SK-N-SH (cell line): ENCODE data around the gene STRIP2. TPM values are rescaled to one million over a fixed set of nuclear protein-coding genes. Genes with fewer than 3 reads are reported as not detected.

Source experiments
- CTCF ChIA-PET: fragments of 300-600, 350-600 bp; formaldehyde crosslinking; extraction: SDS; loops from one replicate; lab custom pipeline; 2021; lab: Yijun Ruan, JAX
- POLR2A ChIA-PET: fragments of 350-600 bp; sonication (Branson Sonifier 250); formaldehyde crosslinking; extraction: SDS; loops from one replicate; lab custom pipeline; 2020; ENCODE audit warnings: antibody characterized with exemption, inconsistent platforms; lab: Yijun Ruan, JAX
- DNase-seq: peaks from one replicate; pipeline ENCODE4 v3.0.0; 2012
- H2AFZ ChIP-seq: fragments of 200-600 bp; sonication (generic); 2 replicates; pipeline ENCODE4 v1.8.1; 2016; ENCODE audit warnings: antibody characterized with exemption, mild to moderate bottlenecking, low read depth
- H3F3A ChIP-seq: fragments of 200-600 bp; sonication (generic); replicated peaks from 2 replicates; pipeline ENCODE3; 2016; ENCODE audit warnings: antibody characterized with exemption, mild to moderate bottlenecking; ENCODE audit not compliant: insufficient read depth
- H3K27ac ChIP-seq, 2 experiments: fragments of 200-500 bp in 1 of 2; fragments of 200-600 bp in 1 of 2; sonication (Bioruptor generic) in 1 of 2; sonication (generic), shearing (Covaris generic) in 1 of 2; 2 replicates each; pipeline versions ENCODE4 v1.5.1 to v1.6.1; 2014 to 2016; ENCODE audit warnings: low read depth in 2 of 2, inconsistent platforms in 1 of 2, low read length in 1 of 2, mild to moderate bottlenecking in 1 of 2, mixed read lengths in 1 of 2
- H3K27me3 ChIP-seq: fragments of 200-600 bp; sonication (generic), shearing (Covaris generic); 2 replicates; pipeline ENCODE4 v1.6.1; 2016; ENCODE audit warnings: mixed run types; ENCODE audit not compliant: insufficient read depth
- H3K36me3 ChIP-seq, 2 experiments: fragments of 200-500 bp in 1 of 2; fragments of 200-600 bp in 1 of 2; sonication (Bioruptor generic) in 1 of 2; sonication (generic) in 1 of 2; replicated peaks in 1 of 2; 2 replicates each; pipeline versions ENCODE3 to v1.5.1; 2014 to 2016; ENCODE audit warnings: low read length in 1 of 2, mild to moderate bottlenecking in 1 of 2; ENCODE audit not compliant: insufficient read depth in 2 of 2, control insufficient read depth in 1 of 2
- H3K4me1 ChIP-seq, 2 experiments: fragments of 200-500 bp in 1 of 2; fragments of 200-600 bp in 1 of 2; sonication (Bioruptor generic) in 1 of 2; sonication (generic), shearing (Covaris generic) in 1 of 2; 2 replicates each; pipeline versions ENCODE4 v1.5.1 to v1.6.1; 2014 to 2016; ENCODE audit warnings: low read depth in 1 of 2, low read length in 1 of 2, mixed run types in 1 of 2; ENCODE audit not compliant: insufficient read depth in 2 of 2, control insufficient read depth in 1 of 2
- H3K4me2 ChIP-seq: fragments of 200-600 bp; sonication (generic), shearing (Covaris generic); 2 replicates; pipeline ENCODE4 v1.6.1; 2017; ENCODE audit warnings: mixed run types
- H3K4me3 ChIP-seq, 2 experiments: fragments of 200-500 bp in 1 of 2; fragments of 200-600 bp in 1 of 2; sonication (Bioruptor generic) in 1 of 2; sonication (generic), shearing (Covaris generic) in 1 of 2; 2 replicates each; pipeline versions ENCODE4 v1.5.1 to v1.8.1; 2014 to 2016; ENCODE audit warnings: low read depth in 2 of 2, inconsistent platforms in 1 of 2, low read length in 1 of 2, mild to moderate bottlenecking in 1 of 2, mixed read lengths in 1 of 2, moderate library complexity in 1 of 2
- H3K79me2 ChIP-seq: fragments of 200-600 bp; sonication (generic); 2 replicates; pipeline ENCODE4 v1.8.1; 2017; ENCODE audit warnings: mild to moderate bottlenecking; ENCODE audit not compliant: insufficient read depth
- H3K9ac ChIP-seq: fragments of 200-600 bp; sonication (generic); 2 replicates; pipeline ENCODE4 v1.6.1; 2017; ENCODE audit warnings: mixed run types
- H3K9me2 ChIP-seq: fragments of 200-600 bp; sonication (generic); 2 replicates; pipeline ENCODE4 v1.6.1; 2017; ENCODE audit warnings: mixed run types
- H3K9me3 ChIP-seq: fragments of 200-600 bp; sonication (generic); 2 replicates; pipeline ENCODE4 v1.6.1; 2017; ENCODE audit warnings: mixed run types, mild to moderate bottlenecking, moderate library complexity
- H4K20me1 ChIP-seq: fragments of 200-600 bp; sonication (generic); 2 replicates; pipeline ENCODE4 v1.6.1; 2017; ENCODE audit warnings: mild to moderate bottlenecking, mixed run types; ENCODE audit not compliant: insufficient read depth
- EZH2phosphoT487 ChIP-seq: fragments of 200-600 bp; sonication (generic); IDR thresholded peaks from 2 replicates; pipeline ENCODE4 v1.6.1; 2017; ENCODE audit warnings: low read depth, mixed run types, mild to moderate bottlenecking, antibody characterized with exemption, moderate library complexity, borderline replicate concordance
- FOXJ3 ChIP-seq: sonication (generic); formaldehyde crosslinking; IDR thresholded peaks from 2 replicates; pipeline ENCODE4 v1.5.1; 2020; ENCODE audit warnings: mild to moderate bottlenecking, missing genetic modification reagents
- GABPA ChIP-seq: IDR thresholded peaks from 2 replicates; pipeline ENCODE4 v1.4.0; 2012; ENCODE audit warnings: low read depth, mild to moderate bottlenecking
- GATA2 ChIP-seq: sonication (generic); formaldehyde crosslinking; IDR thresholded peaks from 2 replicates; pipeline ENCODE4 v1.5.0; 2020; ENCODE audit warnings: mild to moderate bottlenecking, missing genetic modification reagents
- JUND ChIP-seq: IDR thresholded peaks from 2 replicates; pipeline ENCODE4 v1.4.0; 2012
- MXI1 ChIP-seq: IDR thresholded peaks from 2 replicates; pipeline ENCODE4 v1.6.1; 2012; ENCODE audit warnings: mild to moderate bottlenecking, low read depth, low read length, improper control_type of control experiment
- NFIC ChIP-seq: IDR thresholded peaks from 2 replicates; pipeline ENCODE4 v1.4.0; 2012; ENCODE audit warnings: borderline replicate concordance
- RAD21 ChIP-seq: IDR thresholded peaks from 2 replicates; pipeline ENCODE4 v1.6.1; 2012; ENCODE audit warnings: mild to moderate bottlenecking, low read length
- RFX5 ChIP-seq: IDR thresholded peaks from 2 replicates; pipeline ENCODE4 v1.6.1; 2012; ENCODE audit warnings: mild to moderate bottlenecking, improper control_type of control experiment, low read length
- RXRA ChIP-seq: IDR thresholded peaks from 2 replicates; pipeline ENCODE4 v1.4.0; 2012; ENCODE audit warnings: low read depth, mild to moderate bottlenecking, borderline replicate concordance
- SMC3 ChIP-seq: IDR thresholded peaks from 2 replicates; pipeline ENCODE4 v1.6.1; 2012; ENCODE audit warnings: low read depth, low read length, improper control_type of control experiment
- TAF1 ChIP-seq: IDR thresholded peaks from 2 replicates; pipeline ENCODE4 v1.6.1; 2012; ENCODE audit warnings: low read depth, mild to moderate bottlenecking, low read length, moderate library complexity, borderline replicate concordance
- TCF12 ChIP-seq: IDR thresholded peaks from 2 replicates; pipeline ENCODE4 v1.4.0; 2012
- YY1 ChIP-seq: IDR thresholded peaks from 2 replicates; pipeline ENCODE4 v1.4.0; 2012; ENCODE audit warnings: low read depth, mild to moderate bottlenecking
- WGBS: methylation state at CpG from one replicate; pipeline ENCODE4 v1.1.6; 2017; ENCODE audit warnings: low lambda C conversion rate; 5-methylcytosine and 5-hydroxymethylcytosine counted together
- polyA plus RNA-seq, 3 experiments: library from polyadenylated mRNA; depleted of rRNA; stranded (reverse); fragments of >200 nt; gene quantifications; 2 replicates each; pipeline ENCODE4 v1.2.3, GENCODE V29; 2012
- TF ChIP-seq, protein P1 (sequence below): IDR thresholded peaks from 2 replicates; pipeline ENCODE4 v1.4.0; 2012; ENCODE audit warnings: low read depth, borderline replicate concordance
- TF ChIP-seq, protein P2 (sequence below): fragments of 150-350 bp; IDR thresholded peaks from 2 replicates; pipeline ENCODE4 v1.6.1; 2017; ENCODE audit warnings: antibody characterized with exemption, low read length, low read depth, borderline replicate concordance
- TF ChIP-seq, protein P3 (sequence below): fragments of 200-600 bp; sonication (generic); IDR thresholded peaks from 2 replicates; pipeline ENCODE4 v1.6.1; 2017; ENCODE audit warnings: antibody characterized with exemption, mild to moderate bottlenecking, moderate library complexity
- TF ChIP-seq, protein P4 (sequence below): IDR thresholded peaks from 2 replicates; pipeline ENCODE4 v1.4.0; 2012; ENCODE audit warnings: low read depth, borderline replicate concordance

STRIP2 gene
- polyA plus RNA-seq, 1 of the 3 experiments (the other 2 are of a cell fraction) = 4.9 TPM

DNA sequence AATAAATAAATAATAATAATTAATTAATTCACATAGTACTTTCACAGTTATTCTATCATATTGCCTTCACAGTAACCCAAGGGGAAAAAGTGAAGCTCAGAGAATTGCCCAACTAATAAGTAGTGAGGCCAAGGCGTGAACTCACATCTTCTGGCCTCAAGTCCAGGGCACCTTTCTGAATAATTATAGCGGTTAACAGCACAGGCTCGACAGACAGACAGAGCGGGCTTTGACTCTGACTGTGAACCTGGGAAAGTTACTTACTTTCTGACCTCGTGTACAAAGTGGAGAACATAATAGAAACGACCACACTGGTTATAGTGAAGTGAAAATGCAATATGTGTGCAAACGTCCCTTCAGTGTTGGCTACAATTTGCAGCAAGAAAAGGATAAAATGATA lies 62.4 kb downstream of the STRIP2 start (continued):
- TF ChIP-seq, protein P1, sequence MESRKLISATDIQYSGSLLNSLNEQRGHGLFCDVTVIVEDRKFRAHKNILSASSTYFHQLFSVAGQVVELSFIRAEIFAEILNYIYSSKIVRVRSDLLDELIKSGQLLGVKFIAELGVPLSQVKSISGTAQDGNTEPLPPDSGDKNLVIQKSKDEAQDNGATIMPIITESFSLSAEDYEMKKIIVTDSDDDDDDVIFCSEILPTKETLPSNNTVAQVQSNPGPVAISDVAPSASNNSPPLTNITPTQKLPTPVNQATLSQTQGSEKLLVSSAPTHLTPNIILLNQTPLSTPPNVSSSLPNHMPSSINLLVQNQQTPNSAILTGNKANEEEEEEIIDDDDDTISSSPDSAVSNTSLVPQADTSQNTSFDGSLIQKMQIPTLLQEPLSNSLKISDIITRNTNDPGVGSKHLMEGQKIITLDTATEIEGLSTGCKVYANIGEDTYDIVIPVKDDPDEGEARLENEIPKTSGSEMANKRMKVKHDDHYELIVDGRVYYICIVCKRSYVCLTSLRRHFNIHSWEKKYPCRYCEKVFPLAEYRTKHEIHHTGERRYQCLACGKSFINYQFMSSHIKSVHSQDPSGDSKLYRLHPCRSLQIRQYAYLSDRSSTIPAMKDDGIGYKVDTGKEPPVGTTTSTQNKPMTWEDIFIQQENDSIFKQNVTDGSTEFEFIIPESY = no peak
- TF ChIP-seq RXRA = no peak
- TF ChIP-seq, protein P2, sequence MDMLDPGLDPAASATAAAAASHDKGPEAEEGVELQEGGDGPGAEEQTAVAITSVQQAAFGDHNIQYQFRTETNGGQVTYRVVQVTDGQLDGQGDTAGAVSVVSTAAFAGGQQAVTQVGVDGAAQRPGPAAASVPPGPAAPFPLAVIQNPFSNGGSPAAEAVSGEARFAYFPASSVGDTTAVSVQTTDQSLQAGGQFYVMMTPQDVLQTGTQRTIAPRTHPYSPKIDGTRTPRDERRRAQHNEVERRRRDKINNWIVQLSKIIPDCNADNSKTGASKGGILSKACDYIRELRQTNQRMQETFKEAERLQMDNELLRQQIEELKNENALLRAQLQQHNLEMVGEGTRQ = no peak

DNA sequence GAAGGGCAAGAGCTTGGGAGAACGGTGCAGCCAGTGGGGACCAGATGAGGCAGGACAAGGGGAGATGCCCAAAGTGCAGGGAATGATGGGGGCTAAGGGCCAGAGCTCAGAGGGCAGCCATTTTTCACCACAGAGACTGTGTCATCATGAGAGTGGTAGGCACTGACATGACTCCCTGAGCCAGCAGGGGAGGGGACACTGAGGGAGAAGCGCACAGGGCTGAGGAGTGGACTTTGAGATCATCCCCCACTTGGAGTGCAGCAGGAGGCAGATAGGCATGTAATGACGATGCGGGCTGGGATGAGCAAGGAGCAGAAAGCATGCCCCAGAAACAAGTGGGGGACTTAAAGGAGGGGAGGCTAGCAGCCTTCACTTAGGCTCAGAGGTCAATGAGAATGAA lies 62.9 kb downstream of the STRIP2 start:
- Histone ChIP-seq H3K9me3 (no peaks in the 10 kb centered on the region), H3K4me2 (no peak overlapping the region), H3K9me2 (no peaks in the 10 kb centered on the region), H3K27me3 (no peaks in the 10 kb centered on the region), H3K9ac (no peak overlapping the region), H4K20me1 (no peaks in the 10 kb centered on the region), H3K36me3 (no peaks in the 10 kb centered on the region), H3K4me1 (peaks cover 0 to 3% of the 10 kb centered on the region in 2 experiments; a peak in 1 of 4 replicates)
- POLR2A ChIA-PET = no interaction called here
- DNase-seq = no peak
- CTCF ChIA-PET = interaction anchor here (1.0 to 1.6 kb wide), 4 partner anchors 13 to 278 kb away, joined by 3 to 6 read pairs (median 4); partner anchors contain the start of gene NRF1
- WGBS = over 99% methylated on average over 4 of the region's 4 CpGs
- TF ChIP-seq TCF12 (no peak), RAD21 (no peak), GABPA (no peak), SMC3 (no peak), MXI1 (no peak), RFX5 (no peak), GATA2 (CRISPR knock-in tag) (no peak), YY1 (no peak), JUND (no peak), NFIC (no peak), FOXJ3 (CRISPR knock-in tag) (no peak), RXRA (no peak), EZH2phosphoT487 (no peak), TAF1 (no peak)
- TF ChIP-seq, protein P3, sequence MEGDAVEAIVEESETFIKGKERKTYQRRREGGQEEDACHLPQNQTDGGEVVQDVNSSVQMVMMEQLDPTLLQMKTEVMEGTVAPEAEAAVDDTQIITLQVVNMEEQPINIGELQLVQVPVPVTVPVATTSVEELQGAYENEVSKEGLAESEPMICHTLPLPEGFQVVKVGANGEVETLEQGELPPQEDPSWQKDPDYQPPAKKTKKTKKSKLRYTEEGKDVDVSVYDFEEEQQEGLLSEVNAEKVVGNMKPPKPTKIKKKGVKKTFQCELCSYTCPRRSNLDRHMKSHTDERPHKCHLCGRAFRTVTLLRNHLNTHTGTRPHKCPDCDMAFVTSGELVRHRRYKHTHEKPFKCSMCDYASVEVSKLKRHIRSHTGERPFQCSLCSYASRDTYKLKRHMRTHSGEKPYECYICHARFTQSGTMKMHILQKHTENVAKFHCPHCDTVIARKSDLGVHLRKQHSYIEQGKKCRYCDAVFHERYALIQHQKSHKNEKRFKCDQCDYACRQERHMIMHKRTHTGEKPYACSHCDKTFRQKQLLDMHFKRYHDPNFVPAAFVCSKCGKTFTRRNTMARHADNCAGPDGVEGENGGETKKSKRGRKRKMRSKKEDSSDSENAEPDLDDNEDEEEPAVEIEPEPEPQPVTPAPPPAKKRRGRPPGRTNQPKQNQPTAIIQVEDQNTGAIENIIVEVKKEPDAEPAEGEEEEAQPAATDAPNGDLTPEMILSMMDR = no peak
- TF ChIP-seq, protein P4, sequence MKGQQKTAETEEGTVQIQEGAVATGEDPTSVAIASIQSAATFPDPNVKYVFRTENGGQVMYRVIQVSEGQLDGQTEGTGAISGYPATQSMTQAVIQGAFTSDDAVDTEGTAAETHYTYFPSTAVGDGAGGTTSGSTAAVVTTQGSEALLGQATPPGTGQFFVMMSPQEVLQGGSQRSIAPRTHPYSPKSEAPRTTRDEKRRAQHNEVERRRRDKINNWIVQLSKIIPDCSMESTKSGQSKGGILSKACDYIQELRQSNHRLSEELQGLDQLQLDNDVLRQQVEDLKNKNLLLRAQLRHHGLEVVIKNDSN = no peak
- TF ChIP-seq, protein P1 = no peak
- TF ChIP-seq, all 33 proteins: peak for 0
- Histone ChIP-seq H2AFZ (no peak overlapping the region), H3K4me3 (no peak overlapping the region), H3K27ac (no peak overlapping the region), H3F3A (peaks cover 18% of the 10 kb centered on the region), H3K79me2 (no peaks in the 10 kb centered on the region)
